Tibial nerve (tissue), 4 donors: Measurements from ENCODE around the gene AGPAT3. TPM values are rescaled to one million over a fixed set of nuclear protein-coding genes. Genes with fewer than 3 reads are reported as not detected.

Experiments used
- DNase-seq, 2 donors: peaks; one replicate each; pipeline ENCODE4 v3.0.0-alpha.2; 2019; ENCODE audit warnings: low spot score in 2 of 2
- H3K27ac ChIP-seq, 4 donors: fragments of 200-600 bp; sonication (generic) in 3 of 4; one replicate each; pipeline ENCODE4 v1.5.1; 2017 to 2019; ENCODE audit warnings: mild to moderate bottlenecking in 1 of 4
- H3K27me3 ChIP-seq, 2 donors: fragments of 200-600 bp; sonication (generic) in 1 of 2; one replicate each; pipeline versions ENCODE4 v1.5.1 to v1.6.0; 2017 to 2019
- H3K36me3 ChIP-seq, 3 donors: fragments of 200-600 bp; sonication (generic); one replicate each; pipeline ENCODE4 v1.5.1; 2018 to 2019
- H3K4me1 ChIP-seq, 4 donors: fragments of 200-600 bp; sonication (generic) in 3 of 4; one replicate each; pipeline ENCODE4 v1.5.1; 2017 to 2019
- H3K4me3 ChIP-seq, 4 donors: fragments of 200-600 bp; sonication (generic) in 3 of 4; one replicate each; pipeline ENCODE4 v1.5.1; 2017 to 2019; ENCODE audit warnings: mild to moderate bottlenecking in 1 of 4, moderate library complexity in 1 of 4
- H3K9me3 ChIP-seq, 4 donors: fragments of 200-600 bp; sonication (generic) in 3 of 4; one replicate each; pipeline ENCODE4 v1.5.1; 2017 to 2019
- CTCF ChIP-seq, 5 experiments: fragments of 200-600 bp in 3 of 5; fragments of 450-650 bp in 2 of 5; sonication (generic) in 3 of 5; IDR thresholded peaks; one replicate each; pipeline ENCODE4 v1.5.1; 2016 to 2019; ENCODE audit warnings: antibody characterized with exemption in 5 of 5, mild to moderate bottlenecking in 3 of 5, moderate library complexity in 2 of 5
- EP300 ChIP-seq, 2 donors: sonication (generic); formaldehyde crosslinking; IDR thresholded peaks; one replicate each; pipeline ENCODE4 v1.6.1; 2017; ENCODE audit warnings: antibody characterized with exemption in 2 of 2, mild to moderate bottlenecking in 1 of 2
- POLR2A ChIP-seq, 2 donors: fragments of 450-650 bp; IDR thresholded peaks; one replicate each; pipeline ENCODE4 v1.6.1; 2017; ENCODE audit warnings: antibody characterized with exemption in 2 of 2, mild to moderate bottlenecking in 2 of 2, moderate library complexity in 2 of 2
- WGBS, 2 donors: methylation state at CpG; one replicate each; pipeline ENCODE4 v1.1.5; 2018; 5-methylcytosine and 5-hydroxymethylcytosine counted together
- total RNA-seq, 4 donors: library from RNA; depleted of rRNA; stranded (reverse); fragments of >200 nt; gene quantifications; one replicate each; pipeline ENCODE4 v1.1.0, GENCODE V29; 2016

AGPAT3 gene
- total RNA-seq, 4 donors from 2014 or later, result 29.9 to 45.6 (median 36.4) TPM

DNA sequence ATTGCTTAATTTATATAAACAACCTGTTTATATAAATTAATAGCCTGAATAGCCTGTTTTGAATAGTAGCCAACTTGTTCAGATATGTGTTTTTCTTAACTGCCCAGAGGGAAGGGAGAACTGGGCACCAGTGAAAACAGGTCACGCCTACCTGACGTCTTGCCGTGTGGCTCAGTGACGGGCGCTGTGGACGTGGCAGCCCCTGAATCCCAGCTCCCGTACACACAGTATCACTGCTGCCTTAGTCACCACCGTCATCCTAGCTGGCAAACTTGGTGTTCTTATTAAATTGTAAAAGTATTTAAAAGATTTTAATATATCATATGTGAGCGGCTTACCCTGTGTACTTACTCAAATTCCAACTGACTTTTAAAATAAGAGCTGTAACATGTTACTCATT is 111.6 kb downstream of the AGPAT3 start:
- H3K4me3 ChIP-seq, result no peak overlapping the region
- peaks cover 0 to 19% (median 0%) of the 10 kb centered on the region in 4 donors for H3K4me1 ChIP-seq
- H3K9me3 ChIP-seq, result no peaks in the 10 kb centered on the region
- H3K27me3 ChIP-seq, result no peaks in the 10 kb centered on the region
- peaks cover 6 to 63% (median 6%) of the 10 kb centered on the region in 3 donors for H3K36me3 ChIP-seq
- TF ChIP-seq EP300 (IDR thresholded peaks at IDR 0.05) (no peak), POLR2A (IDR thresholded peaks at IDR 0.05) (no peak), CTCF (IDR thresholded peaks at IDR 0.05) (no peak)
- WGBS, 2 donors, result 91 to 92% methylated on average over 9 of the region's 9 CpGs
- H3K27ac ChIP-seq, result no peak overlapping the region
- no peak for DNase-seq

DNA sequence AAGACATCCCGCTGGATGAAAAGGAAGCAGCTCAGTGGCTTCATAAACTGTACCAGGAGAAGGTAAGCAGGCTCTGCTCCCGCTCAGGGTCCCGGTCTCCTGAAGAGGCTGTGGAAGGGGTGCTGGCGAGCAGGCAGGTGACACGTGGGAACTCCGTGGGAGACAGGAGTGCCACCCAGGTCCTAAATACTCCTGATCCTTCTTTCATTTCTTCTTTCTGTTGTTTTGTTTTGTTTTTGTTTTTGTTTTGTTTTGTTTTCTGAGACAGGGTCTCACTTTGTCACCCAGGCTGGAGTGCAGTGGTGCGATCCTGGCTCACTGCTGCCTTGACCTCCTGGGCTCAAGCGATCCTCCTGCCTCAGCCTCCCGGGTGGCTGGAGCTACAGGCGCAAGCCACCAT is 113.0 kb downstream of the AGPAT3 start:
- WGBS, 2 donors, result 93 to 97% methylated on average over 10 of the region's 10 CpGs

DNA sequence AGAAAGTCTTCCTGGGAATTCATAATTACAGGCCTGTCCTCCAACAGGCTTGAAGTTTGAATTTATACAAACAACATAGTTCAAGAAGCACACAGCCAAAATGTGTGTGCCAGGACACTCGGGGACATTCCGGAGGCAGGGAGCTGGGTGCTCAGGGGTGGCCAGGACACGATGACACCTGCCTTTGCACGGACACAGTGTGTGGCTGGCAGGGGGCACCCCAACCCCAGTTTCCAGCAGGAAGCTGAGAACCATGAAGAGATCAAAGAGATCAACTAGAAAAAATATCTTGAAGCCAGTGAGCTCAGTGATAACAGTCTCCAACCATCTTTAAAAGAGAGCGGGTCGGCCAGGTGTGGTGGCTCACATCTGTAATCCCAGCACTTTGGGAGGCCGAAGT is 114.6 kb downstream of the AGPAT3 start:
- Histone ChIP-seq H3K27ac (no peak overlapping the region), H3K27me3 (no peaks in the 10 kb centered on the region), H3K9me3 (no peaks in the 10 kb centered on the region), H3K36me3 (peaks cover 4 to 70% (median 9%) of the 10 kb centered on the region in 3 donors), H3K4me1 (peaks cover 0 to 11% (median 0%) of the 10 kb centered on the region in 4 donors), H3K4me3 (no peak overlapping the region)
- TF ChIP-seq EP300 (IDR thresholded peaks at IDR 0.05) (no peak), CTCF (IDR thresholded peaks at IDR 0.05) (peak in 3 of 5 experiments; percentile 11 to 34 (median 20)), POLR2A (IDR thresholded peaks at IDR 0.05) (no peak)
- no peak for DNase-seq
- WGBS, 2 donors, result 75 to 78% methylated on average over 7 of the region's 7 CpGs

More for the DNA sequence above, 113.0 kb downstream of the AGPAT3 start:
- peaks cover 0 to 11% (median 0%) of the 10 kb centered on the region in 4 donors for H3K4me1 ChIP-seq
- H3K4me3 ChIP-seq, result no peak overlapping the region
- TF ChIP-seq CTCF (IDR thresholded peaks at IDR 0.05) (no peak), EP300 (IDR thresholded peaks at IDR 0.05) (no peak), POLR2A (IDR thresholded peaks at IDR 0.05) (no peak)
- DNase-seq, result no peak
- peaks cover 5 to 63% (median 9%) of the 10 kb centered on the region in 3 donors for H3K36me3 ChIP-seq
- H3K27ac ChIP-seq, result no peak overlapping the region
- H3K27me3 ChIP-seq, result no peaks in the 10 kb centered on the region
- H3K9me3 ChIP-seq, result no peaks in the 10 kb centered on the region

DNA sequence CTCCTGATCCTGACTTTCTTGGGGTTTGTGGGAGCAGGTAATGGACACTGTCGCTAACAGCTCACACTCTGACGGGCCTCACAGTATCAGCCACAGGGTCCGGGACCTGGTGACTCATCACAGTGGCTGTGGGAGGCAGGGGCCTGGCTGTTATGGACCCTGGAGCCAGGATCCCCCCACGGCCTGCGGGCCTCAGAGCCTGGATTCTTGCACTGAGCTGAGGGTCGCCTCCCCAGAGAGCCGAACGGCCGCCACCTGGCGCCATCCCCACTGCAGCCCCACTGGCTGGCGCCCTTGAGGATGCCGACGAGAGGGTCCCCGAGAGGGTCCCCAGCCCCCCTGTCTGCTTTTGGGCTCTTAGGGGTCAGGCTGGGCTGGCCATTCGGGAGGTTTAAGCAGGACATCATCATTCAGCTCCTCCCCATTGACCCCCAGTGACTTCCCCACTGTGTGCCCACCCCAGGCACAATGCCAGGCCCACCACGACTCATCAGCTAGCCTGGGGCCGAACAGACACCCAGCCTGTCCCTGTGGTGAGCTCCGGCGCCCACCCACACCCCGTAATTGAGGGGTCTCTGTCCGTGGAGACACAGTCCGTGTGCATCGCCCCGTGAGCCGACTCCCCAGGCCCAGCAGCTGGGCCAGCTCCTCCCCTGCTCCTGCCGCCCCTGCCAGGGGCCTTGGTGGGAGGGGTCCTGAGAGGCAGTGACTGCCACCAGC is 116.3 kb downstream of the AGPAT3 start:
- Histone ChIP-seq H3K4me3 (no peak overlapping the region), H3K4me1 (peaks cover 0 to 12% (median 3%) of the 10 kb centered on the region in 4 donors), H3K27ac (no peak overlapping the region), H3K9me3 (no peaks in the 10 kb centered on the region), H3K36me3 (peaks cover 4 to 70% (median 9%) of the 10 kb centered on the region in 3 donors), H3K27me3 (no peaks in the 10 kb centered on the region)
- TF ChIP-seq CTCF (IDR thresholded peaks at IDR 0.05) (no peak), EP300 (IDR thresholded peaks at IDR 0.05) (no peak), POLR2A (IDR thresholded peaks at IDR 0.05) (no peak)
- WGBS, 2 donors, result 70 to 72% methylated on average over 14 to 22 of the region's 26 CpGs
- no peak for DNase-seq

GRCh38 chr21:43981871-43982210 is 116.8 kb downstream of the AGPAT3 start:
- Histone ChIP-seq H3K27me3 (no peaks in the 10 kb centered on the region), H3K4me1 (peaks cover 0 to 17% (median 3%) of the 10 kb centered on the region in 4 donors), H3K36me3 (peaks cover 4 to 70% (median 9%) of the 10 kb centered on the region in 3 donors), H3K4me3 (no peak overlapping the region), H3K9me3 (no peaks in the 10 kb centered on the region), H3K27ac (no peak overlapping the region)
- no peak for DNase-seq
- 59 to 81% methylated on average over 4 to 11 of the region's 13 CpGs for WGBS, 2 donors
- TF ChIP-seq EP300 (IDR thresholded peaks at IDR 0.05) (no peak), POLR2A (IDR thresholded peaks at IDR 0.05) (no peak), CTCF (IDR thresholded peaks at IDR 0.05) (no peak)
